Fibroblast of the aortic adventitia (primary cell): ENCODE data around the gene MYO5B. TPM values are rescaled to one million over a fixed set of nuclear protein-coding genes. Genes with fewer than 3 reads are reported as not detected.

Source experiments
- DNase-seq: peaks from one replicate; pipeline ENCODE4 v3.0.0-alpha.2; 2010; ENCODE audit warnings: low read depth
- H3K4me3 ChIP-seq: 2 replicates; pipeline ENCODE4 v1.5.1; 2011; ENCODE audit warnings: low read depth, mild to moderate bottlenecking, control low read depth, low read length, moderate library complexity
- total RNA-seq: library from RNA; depleted of rRNA; stranded (reverse); fragments of >200 nt; gene quantifications from 2 replicates; pipeline ENCODE4 v1.2.3, GENCODE V29; 2012; ENCODE audit warnings: low replicate concordance
- TF ChIP-seq, protein P1 (sequence below): IDR thresholded peaks from 2 replicates; pipeline ENCODE4 v1.5.1; 2011; ENCODE audit warnings: mild to moderate bottlenecking, low read length, control low read depth, inconsistent platforms; ENCODE audit not compliant: insufficient read depth

Gene MYO5B
- total RNA-seq, 1 donor, result 0.09 TPM

- H3K4me3 ChIP-seq, result no peak overlapping the region
- DNase-seq, result no peak
- TF ChIP-seq, protein P1, sequence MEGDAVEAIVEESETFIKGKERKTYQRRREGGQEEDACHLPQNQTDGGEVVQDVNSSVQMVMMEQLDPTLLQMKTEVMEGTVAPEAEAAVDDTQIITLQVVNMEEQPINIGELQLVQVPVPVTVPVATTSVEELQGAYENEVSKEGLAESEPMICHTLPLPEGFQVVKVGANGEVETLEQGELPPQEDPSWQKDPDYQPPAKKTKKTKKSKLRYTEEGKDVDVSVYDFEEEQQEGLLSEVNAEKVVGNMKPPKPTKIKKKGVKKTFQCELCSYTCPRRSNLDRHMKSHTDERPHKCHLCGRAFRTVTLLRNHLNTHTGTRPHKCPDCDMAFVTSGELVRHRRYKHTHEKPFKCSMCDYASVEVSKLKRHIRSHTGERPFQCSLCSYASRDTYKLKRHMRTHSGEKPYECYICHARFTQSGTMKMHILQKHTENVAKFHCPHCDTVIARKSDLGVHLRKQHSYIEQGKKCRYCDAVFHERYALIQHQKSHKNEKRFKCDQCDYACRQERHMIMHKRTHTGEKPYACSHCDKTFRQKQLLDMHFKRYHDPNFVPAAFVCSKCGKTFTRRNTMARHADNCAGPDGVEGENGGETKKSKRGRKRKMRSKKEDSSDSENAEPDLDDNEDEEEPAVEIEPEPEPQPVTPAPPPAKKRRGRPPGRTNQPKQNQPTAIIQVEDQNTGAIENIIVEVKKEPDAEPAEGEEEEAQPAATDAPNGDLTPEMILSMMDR, result no peak
Measured at GRCh38 chr18:49967171-49967570, 227.8 kb downstream of the MYO5B start.

GRCh38 chr18:49966090-49966489, 228.9 kb downstream of the MYO5B start:
- TF ChIP-seq, protein P1, result no peak
- no peak overlapping the region for H3K4me3 ChIP-seq
- DNase-seq, result no peak

GRCh38 chr18:49963217-49963616, 231.7 kb downstream of the MYO5B start:
- no peak overlapping the region for H3K4me3 ChIP-seq
- TF ChIP-seq, protein P1, result no peak
- DNase-seq, result no peak

DNA sequence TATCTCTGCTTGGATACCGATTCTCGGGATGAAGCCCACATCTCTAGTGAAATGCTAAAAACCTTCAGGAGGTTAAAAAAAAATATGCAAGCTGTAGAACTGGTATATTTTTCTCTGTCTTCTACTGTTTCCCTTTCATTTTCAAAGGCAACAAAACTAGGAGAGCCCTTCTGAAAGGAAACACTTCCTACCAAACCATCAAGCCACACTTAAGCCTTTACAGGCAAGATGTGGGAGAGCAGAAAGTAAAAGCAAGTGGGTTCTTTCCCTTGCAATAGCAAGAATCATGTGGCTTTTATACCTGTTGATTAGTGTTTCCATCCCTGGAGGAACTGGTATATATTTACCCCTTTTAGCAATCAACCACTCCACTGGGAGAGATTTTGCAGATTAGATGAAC, 233.7 kb downstream of the MYO5B start:
- no peak overlapping the region for H3K4me3 ChIP-seq
- TF ChIP-seq, protein P1, result no peak
- no peak for DNase-seq

- H3K4me3 ChIP-seq, result no peak overlapping the region
- TF ChIP-seq, protein P1, result no peak
- no peak for DNase-seq
Measured at GRCh38 chr18:49960376-49960775, 234.6 kb downstream of the MYO5B start.

- no peak for DNase-seq
- TF ChIP-seq, protein P1, result no peak
- H3K4me3 ChIP-seq, result no peak overlapping the region
Measured at GRCh38 chr18:49959176-49959575, 235.8 kb downstream of the MYO5B start.

DNA sequence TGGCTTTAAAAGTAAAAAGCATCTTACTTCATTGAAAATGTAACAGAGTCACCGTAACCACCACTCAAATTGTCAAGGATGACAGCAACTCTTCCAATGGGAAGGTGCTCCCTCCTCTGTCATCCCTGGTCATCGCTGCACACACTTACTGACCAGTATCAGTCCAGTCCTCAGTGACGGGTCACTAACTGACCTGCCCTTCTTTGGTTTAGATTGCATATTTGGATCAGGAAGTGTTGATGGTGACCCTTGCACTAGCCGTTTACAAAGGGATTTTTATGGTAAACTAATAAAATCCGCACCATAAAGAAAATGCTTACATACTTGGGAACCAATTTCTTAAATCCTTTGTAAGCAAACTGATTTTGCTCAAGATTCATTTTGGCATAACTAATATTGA, 239.7 kb downstream of the MYO5B start:
- no peak overlapping the region for H3K4me3 ChIP-seq
- no peak for DNase-seq
- TF ChIP-seq, protein P1, result no peak
